Left lobe of liver (tissue), 2 donors: ENCODE results near the gene PIN1. TPM values are rescaled to one million over a fixed set of nuclear protein-coding genes. Genes with fewer than 3 reads are reported as not detected.

ENCODE experiments used
- ATAC-seq: fragments of 200-7000 bp; cut with Tn5 transposase; one replicate; pipeline ENCODE4 v1.9.1; 2020; ENCODE audit warnings: mild to moderate bottlenecking, moderate library complexity
- DNase-seq: peaks from one replicate; pipeline ENCODE4 v3.0.0-alpha.2; 2020; ENCODE audit warnings: low spot score
- total RNA-seq: library from RNA; stranded (reverse); gene quantifications from one replicate; pipeline ENCODE4 v1.2.1, GENCODE V29; 2021
- donor health status: DM: no; HTN: no; CAD: no; lungs with moderate emphysema.
- donor health status: DM: no; HTN: yes; CAD: no.

Gene PIN1
- total RNA-seq, 1 donor from 2014 or later, result 31.6 TPM

DNA sequence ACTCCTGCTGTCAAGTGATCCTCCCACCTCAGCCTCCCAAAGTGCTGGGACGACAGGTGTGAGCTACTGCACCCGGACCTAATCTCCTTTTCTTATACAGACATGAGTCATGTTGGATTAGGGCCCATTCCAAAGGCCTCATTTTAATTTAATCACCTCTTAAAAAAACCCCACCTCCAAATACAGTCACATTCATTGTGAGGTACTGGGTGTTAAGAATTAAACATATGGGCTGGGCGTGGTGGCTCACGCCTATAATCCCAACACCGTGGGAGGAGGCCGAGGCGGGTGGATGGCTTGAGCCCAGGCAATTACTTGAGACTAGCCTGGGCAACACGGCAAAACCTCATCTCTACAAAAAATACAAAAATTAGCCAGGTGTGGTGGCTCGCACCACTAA is 46.6 kb downstream of the PIN1 start:
- no peak for ATAC-seq
- DNase-seq, result no peak

DNA sequence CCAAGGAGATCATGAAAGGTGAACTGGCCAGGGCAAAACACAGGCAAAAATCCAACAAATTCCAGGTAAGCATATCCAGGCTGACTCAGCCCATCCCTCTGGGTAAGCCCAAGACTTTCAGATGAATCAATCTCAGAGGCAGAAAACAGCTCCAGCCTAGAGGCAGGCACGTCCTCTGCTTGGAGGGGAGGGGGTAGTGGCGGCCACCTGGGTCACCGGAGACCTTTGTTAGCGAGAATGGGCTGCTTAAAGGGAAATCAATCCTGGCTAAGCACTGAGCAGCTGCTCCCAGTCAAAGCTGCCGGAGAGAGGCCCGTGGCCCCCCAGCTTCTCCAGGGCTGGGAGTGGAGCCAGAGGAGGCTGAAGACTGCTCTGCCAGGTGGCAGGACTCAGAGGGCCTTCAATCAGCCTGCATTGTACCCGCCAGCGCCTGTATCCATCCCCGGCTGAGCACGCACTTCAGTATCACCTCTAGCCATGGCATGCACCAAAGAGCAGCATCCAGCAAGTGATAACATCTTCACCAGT is 48.2 kb downstream of the PIN1 start:
- ATAC-seq, result no peak
- DNase-seq, result no peak

DNA sequence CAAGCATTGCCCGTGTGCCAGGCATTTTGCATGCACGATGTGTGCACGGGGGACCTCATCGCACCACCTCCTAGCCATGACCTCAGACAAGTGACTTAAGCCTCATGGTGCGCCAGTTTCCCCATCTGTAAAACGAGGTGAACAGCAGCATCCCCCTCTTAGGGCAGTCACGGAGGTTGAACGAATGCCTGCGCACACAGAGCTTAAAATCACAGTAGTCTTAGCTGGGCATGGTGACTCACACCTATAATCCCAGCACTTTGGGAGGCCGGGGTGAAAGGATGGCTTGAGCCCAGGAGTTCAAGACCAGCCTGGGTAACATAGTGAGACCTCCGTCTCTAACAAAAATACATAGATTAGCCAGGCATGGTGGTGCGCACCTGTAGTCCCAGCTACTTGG is 48.6 kb downstream of the PIN1 start:
- DNase-seq (no peak), ATAC-seq (no peak)

DNA sequence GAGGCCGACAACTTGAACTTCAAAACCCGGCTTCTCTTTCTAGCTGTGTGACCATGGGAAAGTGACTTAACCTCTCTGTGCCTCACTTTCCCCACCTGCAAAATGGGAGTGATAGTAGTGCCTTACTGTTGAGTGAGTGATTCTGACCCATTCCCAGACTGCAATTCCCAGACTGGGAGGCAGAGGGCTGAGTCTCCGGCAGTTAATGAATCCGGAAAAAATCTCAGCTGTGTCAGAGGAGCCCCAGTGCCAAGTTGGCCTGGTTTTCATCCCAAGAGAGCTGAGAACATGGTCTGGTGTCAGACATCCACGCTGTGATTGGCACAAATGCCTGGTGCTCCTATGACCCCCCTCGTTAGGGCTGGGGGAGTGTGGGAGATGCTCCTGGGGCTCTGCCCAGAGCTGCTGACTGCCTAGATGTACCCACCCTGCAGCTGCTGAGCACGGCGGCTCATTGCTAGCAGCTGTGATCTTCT is 50.0 kb downstream of the PIN1 start:
- DNase-seq, result no peak
- peak; percentile 38 for ATAC-seq

DNA sequence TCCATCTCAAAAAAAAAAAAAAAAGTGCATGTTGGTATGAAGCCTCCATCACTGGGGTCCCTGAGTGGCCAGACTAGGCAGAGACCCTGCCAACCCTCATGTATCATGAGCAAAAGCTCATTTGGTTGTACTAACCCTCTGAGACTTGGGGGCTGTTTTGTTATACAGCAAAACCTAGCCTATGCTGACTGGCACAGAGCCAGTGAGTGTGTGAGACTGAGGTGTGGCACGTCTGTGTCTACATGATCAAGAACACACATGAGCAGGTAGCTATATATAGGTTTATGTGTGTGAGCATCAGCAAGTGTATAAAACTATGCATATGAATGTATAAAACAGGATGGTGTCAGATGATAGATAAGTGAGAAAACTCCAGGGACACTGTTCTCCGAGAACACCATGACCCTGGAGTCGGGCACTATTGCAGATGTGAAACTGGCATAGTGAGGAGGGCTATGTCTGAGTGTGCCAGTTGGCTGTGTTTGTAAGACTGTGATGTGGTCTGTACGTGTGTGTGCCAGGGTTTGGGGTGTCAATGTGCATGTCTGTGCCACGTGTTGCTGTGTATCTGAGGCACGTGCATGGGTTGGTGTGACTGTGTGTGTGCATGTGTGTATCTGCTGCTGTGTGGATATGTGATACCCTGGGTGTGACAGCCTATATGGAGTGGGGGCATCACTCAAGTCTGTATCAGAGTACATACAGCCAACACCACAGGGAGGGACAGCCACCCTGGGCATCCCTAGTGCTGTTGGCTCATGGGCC is 56.7 kb downstream of the PIN1 start:
- no peak for DNase-seq

More for the DNA sequence above, 56.7 kb downstream of the PIN1 start:
- ATAC-seq, result peak; percentile 19

Other genes starting within 250 kb of the PIN1 start
- 11.5 TPM for gene ZNF561, start 214.1 kb upstream of the PIN1 start, total RNA-seq
- 10.1 TPM for gene ZNF562, start 160.2 kb upstream of the PIN1 start, total RNA-seq
- gene ZNF846, start 66.6 kb upstream of the PIN1 start, total RNA-seq, result 6.3 TPM
- 12.1 TPM for gene FBXL12, start 16.2 kb upstream of the PIN1 start, total RNA-seq
- 151 TPM for gene UBL5, start 7.4 kb upstream of the PIN1 start, total RNA-seq
- gene OLFM2, start 101.2 kb downstream of the PIN1 start, total RNA-seq, result 29.0 TPM
- gene COL5A3, start 175.2 kb downstream of the PIN1 start, total RNA-seq, result 24.3 TPM
- gene RDH8, start 178.2 kb downstream of the PIN1 start, total RNA-seq, result not detected